ENCODE results near the gene ITGA7.

Gene ITGA7

DNA sequence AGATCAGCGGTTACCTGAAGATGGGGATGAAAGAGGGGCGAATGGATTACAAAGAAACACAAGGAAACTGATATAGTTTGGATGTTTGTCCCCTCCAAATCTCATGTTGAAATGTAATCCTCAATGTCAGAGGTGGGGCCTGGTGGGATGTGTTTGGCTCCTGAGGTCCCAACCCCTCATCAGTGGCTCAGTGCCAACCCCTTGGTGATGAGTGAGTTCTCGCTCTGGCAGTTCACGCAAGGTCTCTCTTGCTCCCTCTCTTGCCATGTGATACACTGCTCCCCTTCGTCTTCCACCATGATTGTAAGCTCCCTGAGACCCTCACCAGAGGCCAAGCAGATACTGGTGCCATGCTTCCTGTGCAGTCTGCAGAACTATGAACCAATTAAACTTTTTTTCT lies 28.0 kb downstream of the ITGA7 start:
- ChIA-PET CTCF (no interaction called here), POLR2A (ENCODE audit: low non-redundant PET) (no interaction called here)
- H3K27ac ChIP-seq: no peak overlapping the region
- TF ChIP-seq, protein P1, sequence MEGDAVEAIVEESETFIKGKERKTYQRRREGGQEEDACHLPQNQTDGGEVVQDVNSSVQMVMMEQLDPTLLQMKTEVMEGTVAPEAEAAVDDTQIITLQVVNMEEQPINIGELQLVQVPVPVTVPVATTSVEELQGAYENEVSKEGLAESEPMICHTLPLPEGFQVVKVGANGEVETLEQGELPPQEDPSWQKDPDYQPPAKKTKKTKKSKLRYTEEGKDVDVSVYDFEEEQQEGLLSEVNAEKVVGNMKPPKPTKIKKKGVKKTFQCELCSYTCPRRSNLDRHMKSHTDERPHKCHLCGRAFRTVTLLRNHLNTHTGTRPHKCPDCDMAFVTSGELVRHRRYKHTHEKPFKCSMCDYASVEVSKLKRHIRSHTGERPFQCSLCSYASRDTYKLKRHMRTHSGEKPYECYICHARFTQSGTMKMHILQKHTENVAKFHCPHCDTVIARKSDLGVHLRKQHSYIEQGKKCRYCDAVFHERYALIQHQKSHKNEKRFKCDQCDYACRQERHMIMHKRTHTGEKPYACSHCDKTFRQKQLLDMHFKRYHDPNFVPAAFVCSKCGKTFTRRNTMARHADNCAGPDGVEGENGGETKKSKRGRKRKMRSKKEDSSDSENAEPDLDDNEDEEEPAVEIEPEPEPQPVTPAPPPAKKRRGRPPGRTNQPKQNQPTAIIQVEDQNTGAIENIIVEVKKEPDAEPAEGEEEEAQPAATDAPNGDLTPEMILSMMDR (conservative IDR thresholded peaks at IDR 0.05; ENCODE audit: low read depth): no peak
- DNase-seq (ENCODE audit: low spot score): no peak

DNA sequence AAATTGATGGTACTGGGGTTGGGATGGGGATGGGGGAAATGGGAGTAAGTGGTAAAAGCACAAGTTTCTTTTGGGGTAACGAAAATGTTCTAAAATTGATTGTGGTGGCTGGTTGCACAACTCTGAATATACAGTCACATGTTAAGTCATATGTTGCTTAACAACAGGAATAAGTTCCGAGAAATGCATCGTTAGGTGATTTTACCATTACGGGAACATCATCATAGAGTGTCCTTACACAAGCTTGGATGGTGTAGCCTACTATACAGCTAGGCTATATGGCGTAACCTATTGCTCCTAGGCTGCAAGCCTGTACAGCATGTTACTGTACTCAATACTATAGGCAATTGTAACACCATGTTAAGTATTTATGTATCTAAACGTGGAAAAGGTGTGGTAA lies 31.0 kb downstream of the ITGA7 start:
- POLR2A ChIA-PET (ENCODE audit: low non-redundant PET): no interaction called here
- DNase-seq (ENCODE audit: low spot score): no peak
- H3K27ac ChIP-seq: no peak overlapping the region
- TF ChIP-seq, protein P1 (conservative IDR thresholded peaks at IDR 0.05; ENCODE audit: low read depth): no peak
- CTCF ChIA-PET: interaction anchor here (0.6 to 0.7 kb wide), 2 partner anchors 23 to 29 kb away, joined by 3 to 5 read pairs; no protein-coding TSS in a partner anchor

DNA sequence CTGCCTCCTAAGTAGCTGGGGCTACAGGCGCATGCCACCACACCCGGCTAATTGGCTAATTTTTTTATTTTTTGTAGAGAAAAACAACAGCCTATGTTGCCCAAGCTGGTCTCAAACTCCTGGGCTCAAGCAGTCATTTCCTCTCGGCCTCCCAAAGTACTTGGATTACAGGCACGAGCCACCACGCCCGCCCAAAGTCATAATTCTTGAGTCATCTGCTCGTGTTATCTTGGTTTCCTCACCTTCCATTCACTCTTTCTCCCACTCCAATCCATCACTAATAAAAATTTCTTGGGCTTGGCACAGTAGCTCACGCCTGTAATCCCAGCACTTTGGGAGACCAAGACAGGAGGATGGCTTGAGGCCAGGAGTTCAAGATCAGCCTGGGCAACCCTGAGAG lies 32.0 kb downstream of the ITGA7 start:
- DNase-seq (ENCODE audit: low spot score): no peak
- TF ChIP-seq, protein P1 (conservative IDR thresholded peaks at IDR 0.05; ENCODE audit: low read depth): no peak
- H3K27ac ChIP-seq: no peak overlapping the region
- ChIA-PET CTCF (no interaction called here), POLR2A (ENCODE audit: low non-redundant PET) (no interaction called here)

DNA sequence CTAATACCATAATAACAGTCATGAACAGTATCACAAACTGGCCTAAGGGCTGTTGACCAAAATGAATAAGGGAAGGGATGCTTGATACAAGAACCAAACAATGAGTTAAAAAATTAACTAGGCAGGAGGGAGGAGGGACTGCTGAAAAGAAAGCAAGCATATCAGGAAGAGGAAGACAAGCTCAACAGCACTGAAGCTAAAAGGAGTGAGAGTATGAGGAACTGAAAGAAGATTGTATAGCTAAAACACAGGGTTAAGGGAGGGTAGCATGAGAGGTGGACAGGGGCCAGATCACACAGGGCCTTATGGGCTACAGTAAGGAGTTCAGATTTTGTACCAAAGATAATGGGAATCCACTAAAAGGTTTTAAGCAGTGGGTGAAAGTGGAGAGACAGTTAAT lies 34.1 kb downstream of the ITGA7 start:
- CTCF ChIA-PET: no interaction called here

DNA sequence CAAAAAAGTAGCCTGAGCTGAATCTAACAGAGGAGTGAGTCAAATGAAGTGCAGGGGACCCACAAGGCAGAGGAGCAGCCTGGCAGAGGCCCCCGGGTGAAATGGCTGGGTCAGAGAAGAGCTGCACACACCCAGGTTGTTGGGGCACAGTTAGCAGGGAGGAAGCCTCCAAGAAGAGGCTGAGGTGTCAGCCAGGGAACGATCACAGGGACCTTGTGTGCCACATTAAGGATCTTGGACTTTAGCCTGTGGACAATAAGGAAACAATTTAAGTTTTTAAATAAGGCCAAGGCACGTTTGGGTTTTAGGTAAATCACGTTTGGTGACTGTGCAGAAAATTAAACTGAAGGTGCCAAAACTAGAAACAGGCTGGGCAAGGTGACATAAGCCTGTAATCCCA lies 36.0 kb downstream of the ITGA7 start:
- ChIA-PET CTCF (no interaction called here), POLR2A (ENCODE audit: low non-redundant PET) (no interaction called here)
- TF ChIP-seq, protein P1 (conservative IDR thresholded peaks at IDR 0.05; ENCODE audit: low read depth): no peak
- no peak for DNase-seq (ENCODE audit: low spot score)
- H3K27ac ChIP-seq: no peak overlapping the region

More for the DNA sequence above, 34.1 kb downstream of the ITGA7 start:
- POLR2A ChIA-PET (ENCODE audit: low non-redundant PET): no interaction called here
- H3K27ac ChIP-seq: no peak overlapping the region
- no peak for DNase-seq (ENCODE audit: low spot score)
- TF ChIP-seq, protein P1 (conservative IDR thresholded peaks at IDR 0.05; ENCODE audit: low read depth): no peak

DNA sequence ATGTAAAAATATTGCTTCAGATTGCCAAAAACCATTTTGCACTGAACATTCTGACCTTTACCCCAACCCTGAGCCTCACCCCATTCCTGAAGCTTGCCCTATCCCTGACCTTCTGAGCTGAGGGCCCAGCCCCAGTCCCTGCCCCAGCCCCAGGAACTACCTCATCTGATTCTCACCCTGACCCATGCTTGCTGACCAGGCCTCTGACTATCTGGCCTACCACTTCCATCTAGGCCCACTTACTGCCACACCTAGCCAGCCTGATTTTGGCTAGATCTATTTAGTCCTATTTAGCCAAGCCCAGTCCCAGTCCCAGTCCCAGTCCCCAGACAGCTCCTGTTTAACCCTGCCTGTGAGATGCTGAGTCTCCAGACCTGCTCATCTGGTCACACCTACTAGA lies 37.4 kb downstream of the ITGA7 start:
- no peak for DNase-seq (ENCODE audit: low spot score)
- H3K27ac ChIP-seq: no peak overlapping the region
- POLR2A ChIA-PET (ENCODE audit: low non-redundant PET): no interaction called here
- TF ChIP-seq, protein P1 (conservative IDR thresholded peaks at IDR 0.05; ENCODE audit: low read depth): no peak
- CTCF ChIA-PET: interaction anchor here (0.6 kb wide), 1 partner anchor 920 kb away, joined by 3 read pairs; no protein-coding TSS in a partner anchor

DNA sequence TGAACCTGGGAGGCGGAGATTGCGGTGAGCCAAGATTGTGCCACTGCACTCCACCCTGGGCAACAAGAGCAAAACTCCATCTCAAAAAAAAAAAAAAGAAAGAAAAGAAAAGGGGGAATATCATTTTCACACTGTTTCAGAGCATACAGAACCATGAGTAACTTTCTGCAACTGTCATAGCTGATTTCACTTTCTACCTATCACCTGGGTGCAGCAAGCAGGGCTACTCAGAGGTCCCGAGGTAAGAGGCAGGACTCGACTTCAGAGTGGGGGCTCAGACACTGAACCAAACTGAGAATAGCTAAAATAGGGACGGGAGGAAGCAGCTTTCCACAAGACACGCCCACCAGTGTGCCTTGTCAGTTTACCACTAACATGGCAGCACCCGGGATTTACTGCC lies 41.2 kb downstream of the ITGA7 start:
- POLR2A ChIA-PET (ENCODE audit: low non-redundant PET): no interaction called here
- TF ChIP-seq, protein P1 (conservative IDR thresholded peaks at IDR 0.05; ENCODE audit: low read depth): no peak
- H3K27ac ChIP-seq: no peak overlapping the region
- DNase-seq (ENCODE audit: low spot score): no peak
- CTCF ChIA-PET: interaction anchor here (0.7 kb wide), 1 partner anchor 20 kb away, joined by 3 read pairs; no protein-coding TSS in a partner anchor

Measured in RWPE1 (cell line).